Measurements from ENCODE around the gene EFNB2. TPM values are rescaled to one million over a fixed set of nuclear protein-coding genes. Genes with fewer than 3 reads are reported as not detected.
A peak's percentile ranks its signal among the peaks of the same experiment; 100 is the strongest.

Gene EFNB2
- total RNA-seq, 2 donors from 2014 or later: 9.5 to 14.8 TPM

- DNase-seq (no peak), ATAC-seq (no peak)
- intact Hi-C loops (cut with DNase I): loop anchor here (5.0 to 10.0 kb wide), 4 partner anchors 385 to 1957 kb away; no protein-coding TSS in a partner anchor
These were observed 5.9 kb downstream of the EFNB2 start for GRCh38 chr13:106529415-106530170.

DNA sequence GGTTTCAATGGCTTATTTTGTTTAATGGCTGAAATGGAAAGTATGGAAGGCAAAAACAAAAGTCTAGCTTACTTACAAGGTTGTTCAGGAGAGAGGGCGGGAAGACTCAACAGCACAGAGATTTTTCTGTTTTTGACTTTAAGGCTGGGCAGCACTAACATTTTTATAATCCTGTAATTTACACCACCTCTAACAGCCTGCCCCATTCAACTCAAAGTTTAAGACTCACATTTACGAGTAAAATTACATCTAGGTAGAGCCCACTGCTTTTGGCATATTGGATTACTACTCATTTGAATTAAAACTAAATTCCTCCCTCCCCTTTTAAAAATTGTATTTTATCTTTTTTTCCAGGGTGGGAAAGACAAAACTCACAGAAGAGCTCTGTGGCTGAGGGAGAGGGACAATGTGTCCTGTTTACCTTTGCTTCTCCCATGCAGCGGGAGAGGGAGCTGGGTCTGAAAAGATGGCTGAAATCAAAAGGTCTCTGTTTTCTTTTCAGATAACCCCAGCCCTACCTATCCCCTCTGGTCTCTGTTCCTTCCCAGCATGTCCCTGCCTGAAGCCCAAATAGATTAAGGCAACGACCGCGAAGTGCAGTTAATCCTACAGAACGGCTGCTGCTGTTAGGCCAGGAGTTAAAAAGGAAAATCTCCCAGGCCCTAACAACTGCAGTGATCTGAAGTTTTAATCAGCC is 6.6 kb downstream of the EFNB2 start:
- ATAC-seq: no peak
- intact Hi-C loops (cut with DNase I): no loop called here

GRCh38 chr13:106527826-106528225 is 7.6 kb downstream of the EFNB2 start:
- no peak for DNase-seq
- intact Hi-C loops (cut with DNase I): no loop called here
- no peak for ATAC-seq

More for the DNA sequence above, 6.6 kb downstream of the EFNB2 start:
- no peak for DNase-seq

- intact Hi-C loops (cut with DNase I): no loop called here
- DNase-seq (no peak), ATAC-seq (no peak)
These were observed 8.0 kb downstream of the EFNB2 start for GRCh38 chr13:106527445-106527801.

DNA sequence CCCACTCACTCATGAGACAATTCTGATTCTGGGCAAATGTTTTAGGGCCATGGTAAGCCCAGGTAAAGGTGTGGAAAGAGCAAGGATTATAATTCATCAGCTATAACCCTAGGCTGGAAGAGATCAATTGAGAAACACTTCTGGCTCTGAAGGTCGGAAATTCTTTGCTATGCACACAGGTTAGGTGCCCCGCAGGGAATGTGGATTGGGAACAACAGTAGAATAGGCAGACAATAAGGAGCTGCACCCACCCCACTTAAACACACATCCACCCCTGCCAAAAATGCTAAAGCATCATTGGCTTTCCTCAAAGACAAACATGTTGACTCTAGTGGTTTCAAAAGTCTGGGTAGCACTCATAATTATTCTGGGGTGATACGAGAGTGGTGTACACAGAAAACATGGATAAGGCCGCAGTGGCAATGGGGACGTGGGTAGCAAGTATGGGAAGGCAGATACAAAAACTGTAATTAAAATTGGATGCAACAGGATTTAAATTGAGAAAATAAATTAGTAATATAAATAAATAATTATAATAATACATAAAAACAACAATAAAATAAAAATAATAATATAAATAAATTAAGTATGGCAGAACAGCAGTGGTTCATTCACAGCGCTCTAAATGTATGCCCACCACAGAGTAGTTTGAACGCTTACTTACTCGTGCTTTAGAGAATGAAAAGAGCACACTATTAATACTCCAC is 8.6 kb downstream of the EFNB2 start:
- intact Hi-C loops (cut with DNase I): no loop called here

GRCh38 chr13:106525865-106526264 is 9.6 kb downstream of the EFNB2 start:
- intact Hi-C loops (cut with DNase I): no loop called here
- ATAC-seq: no peak
- DNase-seq: no peak

More for the DNA sequence above, 8.6 kb downstream of the EFNB2 start:
- DNase-seq (no peak), ATAC-seq (no peak)

DNA sequence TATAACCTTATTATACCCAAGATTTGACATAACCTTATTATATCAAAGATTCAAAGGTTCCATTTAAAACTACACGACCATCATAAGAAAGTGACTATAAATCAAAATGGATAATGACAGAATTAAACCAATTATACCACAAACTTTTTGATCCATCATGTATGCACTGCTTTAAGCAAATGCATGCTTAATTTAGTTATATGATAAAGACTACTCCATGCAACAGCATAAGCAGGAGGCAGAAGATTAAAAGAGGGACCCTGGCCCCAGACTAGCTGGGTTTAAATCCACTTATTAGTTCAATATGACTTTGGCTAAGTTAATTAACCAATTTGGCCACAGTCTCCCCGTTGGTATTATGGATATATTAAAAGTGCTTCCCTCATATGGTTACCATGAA is 11.4 kb downstream of the EFNB2 start:
- ATAC-seq (no peak), DNase-seq (no peak)
- intact Hi-C loops (cut with DNase I): no loop called here

DNA sequence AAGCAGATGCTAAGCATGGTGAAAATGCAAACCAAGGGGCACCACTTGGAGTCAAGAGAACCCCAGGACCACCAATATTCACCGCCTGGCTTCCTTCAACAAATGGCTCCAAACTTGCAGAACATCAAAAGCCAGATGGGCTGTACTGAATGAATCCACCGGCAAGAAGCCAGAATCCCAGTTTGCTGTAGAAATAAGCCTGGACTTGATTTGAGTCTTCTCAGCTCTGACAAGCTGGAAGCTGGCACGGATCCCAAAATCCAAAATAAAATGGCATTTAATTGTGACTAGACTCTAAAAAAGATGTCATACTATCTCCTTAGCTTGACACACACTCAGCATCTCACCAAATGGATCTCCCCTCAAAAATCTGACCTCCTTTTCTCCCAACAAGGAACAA is 11.9 kb downstream of the EFNB2 start:
- DNase-seq (no peak), ATAC-seq (no peak)
- intact Hi-C loops (cut with DNase I): no loop called here

DNA sequence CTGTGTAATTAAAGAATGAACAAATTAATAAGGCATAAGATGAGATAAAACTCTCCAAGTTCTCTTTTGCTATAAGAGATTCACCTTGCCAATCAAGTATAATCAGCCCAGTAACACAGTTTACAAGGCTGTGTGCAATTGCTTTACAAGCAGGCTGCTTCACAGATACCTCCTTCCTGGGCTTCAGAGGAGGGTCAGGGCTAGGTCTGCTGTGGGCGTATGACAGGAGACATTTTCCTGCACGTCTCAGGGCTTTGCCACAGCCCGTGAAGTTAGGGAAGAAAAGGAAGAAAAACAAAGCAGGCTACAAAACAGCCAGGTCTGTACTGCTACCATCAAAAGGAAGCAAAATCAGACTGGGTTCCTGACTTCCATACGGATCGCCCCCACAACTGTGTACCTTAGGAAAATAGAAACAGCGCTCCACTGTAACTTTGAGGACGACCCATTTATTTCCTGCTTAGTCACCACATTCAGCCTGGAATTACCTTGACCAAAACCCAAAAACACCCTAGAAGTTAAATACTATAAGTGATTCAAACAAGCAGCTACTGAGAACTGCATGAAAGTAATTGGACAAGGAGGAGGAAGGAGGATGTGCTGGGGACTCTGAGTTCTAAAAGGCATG is 12.4 kb downstream of the EFNB2 start:
- DNase-seq: no peak
- peak in 1 of 2 donors; percentile 23 for ATAC-seq
- intact Hi-C loops (cut with DNase I): no loop called here

DNA sequence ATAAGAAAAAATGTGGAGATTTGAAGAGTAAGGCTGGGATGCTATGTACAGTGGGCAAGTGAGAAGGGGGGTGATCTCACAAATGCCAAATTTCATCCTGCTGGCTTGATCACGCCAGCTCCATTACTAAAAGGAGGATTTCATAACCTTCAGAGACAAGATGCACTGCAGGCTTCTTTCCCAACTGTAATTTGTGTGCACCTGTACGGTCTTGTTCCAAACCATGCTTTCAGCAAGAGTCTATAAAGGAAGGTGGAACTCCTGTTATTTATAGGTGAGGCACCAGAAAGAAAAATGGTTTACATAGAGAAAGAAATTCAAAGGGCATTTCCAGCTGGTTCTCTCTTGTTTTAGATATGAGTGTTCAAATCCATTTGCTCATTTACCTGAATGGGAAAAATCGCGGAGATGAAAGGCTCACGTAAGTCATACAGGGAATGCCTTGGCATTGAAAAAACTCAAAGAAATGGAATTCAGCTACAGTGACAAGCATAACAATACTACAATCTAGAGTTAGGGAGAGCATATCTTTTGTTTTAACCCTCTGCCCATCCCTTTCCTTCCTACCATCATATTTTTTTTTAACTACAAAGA is 13.3 kb downstream of the EFNB2 start:
- intact Hi-C loops (cut with DNase I): no loop called here
- no peak for DNase-seq
- ATAC-seq: peak in 1 of 2 donors; percentile 15

- intact Hi-C loops (cut with DNase I): no loop called here
- ATAC-seq: no peak
- no peak for DNase-seq
These were observed 14.2 kb downstream of the EFNB2 start for GRCh38 chr13:106521095-106521799.

DNA sequence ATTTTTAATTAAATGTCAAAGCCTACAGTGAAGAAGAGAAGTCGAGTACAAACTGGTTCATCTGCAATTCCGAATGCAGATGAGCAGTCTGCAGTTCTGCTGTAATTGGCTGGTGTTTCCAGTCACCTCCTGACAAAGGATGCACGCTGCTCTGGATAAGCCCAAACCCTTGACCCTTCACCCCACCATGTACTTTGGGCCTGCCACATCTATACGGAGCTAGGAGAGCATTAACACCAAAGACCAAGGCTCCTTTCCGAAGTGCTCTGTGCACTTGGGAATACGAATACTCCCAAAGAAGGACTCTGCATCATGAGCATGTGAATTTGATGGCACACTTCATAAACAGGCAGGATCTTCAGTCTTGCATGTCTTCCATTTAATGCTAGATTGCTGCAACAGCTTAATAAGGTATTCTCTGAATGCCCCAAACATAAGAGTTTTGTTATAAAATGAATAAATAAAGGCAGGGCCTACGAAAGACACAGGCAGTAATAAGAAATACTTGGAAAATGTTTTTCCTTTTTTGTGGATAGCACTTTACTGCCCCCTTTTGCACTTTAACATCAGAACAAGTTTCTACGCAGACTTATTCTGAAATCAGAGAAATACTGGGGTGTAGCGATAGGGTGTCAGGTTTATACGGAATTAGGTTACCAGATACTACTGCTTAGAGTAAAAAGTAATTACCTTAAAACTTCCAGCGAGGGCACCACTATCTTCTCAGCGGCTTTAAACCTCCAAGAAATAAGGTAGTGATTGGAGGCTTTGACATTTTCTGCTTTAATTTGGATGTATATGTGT is 15.0 kb downstream of the EFNB2 start:
- DNase-seq (no peak), ATAC-seq (no peak)
- intact Hi-C loops (cut with DNase I): no loop called here

- DNase-seq (no peak), ATAC-seq (no peak)
- intact Hi-C loops (cut with DNase I): no loop called here
These were observed 16.9 kb downstream of the EFNB2 start for GRCh38 chr13:106518512-106518911.

DNA sequence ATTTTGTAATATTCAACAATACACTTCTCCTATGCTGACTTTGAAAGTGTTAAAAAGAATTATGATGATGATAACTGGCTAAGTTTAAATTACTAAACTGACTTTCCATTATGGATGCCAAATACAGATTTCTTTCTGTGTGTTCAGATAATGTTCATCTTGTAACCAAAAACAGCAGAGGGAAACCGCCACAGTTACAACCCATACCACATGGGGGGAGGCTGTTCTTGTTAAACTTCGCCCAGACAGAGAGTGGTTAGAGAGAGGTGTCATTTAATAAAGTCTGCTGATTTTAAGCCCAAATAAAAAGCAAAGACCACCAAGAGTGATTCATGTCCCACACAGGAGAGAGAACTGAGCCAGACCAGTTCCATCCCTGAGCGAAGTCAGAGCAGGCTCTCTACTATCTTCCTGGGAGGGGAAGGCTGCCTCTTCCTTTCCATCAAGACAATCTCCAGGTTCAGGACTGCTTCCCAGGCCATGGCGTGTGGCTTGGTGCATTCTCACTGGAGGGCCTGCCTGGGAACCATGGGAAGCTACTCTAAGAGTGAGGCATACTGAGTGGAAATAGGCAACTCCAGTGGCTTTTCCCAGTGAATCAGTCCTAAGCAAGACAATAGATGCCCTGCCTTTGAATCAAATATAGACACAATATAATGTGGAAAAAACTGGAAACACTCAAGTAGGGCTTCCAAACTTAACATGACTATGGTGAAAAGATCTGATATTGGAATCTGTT is 18.2 kb downstream of the EFNB2 start:
- ATAC-seq: no peak
- intact Hi-C loops (cut with DNase I): no loop called here

DNA sequence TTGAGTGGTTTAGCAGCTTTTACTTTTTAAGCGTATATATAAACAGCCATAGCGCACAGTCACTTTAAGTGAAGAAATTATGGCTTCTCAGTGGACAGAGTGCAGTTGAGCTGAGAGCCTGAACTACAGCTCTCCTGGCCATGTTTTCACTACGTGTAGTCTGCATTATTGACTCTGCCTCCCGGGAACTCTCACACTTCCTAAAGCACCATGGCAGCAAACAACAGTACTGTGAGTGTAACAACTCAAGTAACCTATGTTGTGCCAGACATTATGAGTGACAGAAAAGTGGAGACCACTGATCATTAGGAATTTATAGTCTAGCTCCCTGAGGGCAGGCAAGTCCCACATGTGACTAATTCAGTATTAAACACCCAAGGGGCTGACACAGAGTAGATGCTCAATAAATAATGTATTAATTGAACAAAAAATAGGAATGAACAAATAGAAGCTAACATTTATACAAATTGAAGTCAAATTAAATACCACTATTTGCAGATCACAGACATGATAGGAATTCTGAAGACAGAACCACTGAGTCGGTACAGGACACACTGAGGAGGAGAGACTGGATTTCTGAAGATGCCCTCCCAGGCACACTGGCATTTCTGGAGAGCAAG is 19.7 kb downstream of the EFNB2 start:
- DNase-seq: no peak
- intact Hi-C loops (cut with DNase I): no loop called here

More for the DNA sequence above, 18.2 kb downstream of the EFNB2 start:
- no peak for DNase-seq

DNA sequence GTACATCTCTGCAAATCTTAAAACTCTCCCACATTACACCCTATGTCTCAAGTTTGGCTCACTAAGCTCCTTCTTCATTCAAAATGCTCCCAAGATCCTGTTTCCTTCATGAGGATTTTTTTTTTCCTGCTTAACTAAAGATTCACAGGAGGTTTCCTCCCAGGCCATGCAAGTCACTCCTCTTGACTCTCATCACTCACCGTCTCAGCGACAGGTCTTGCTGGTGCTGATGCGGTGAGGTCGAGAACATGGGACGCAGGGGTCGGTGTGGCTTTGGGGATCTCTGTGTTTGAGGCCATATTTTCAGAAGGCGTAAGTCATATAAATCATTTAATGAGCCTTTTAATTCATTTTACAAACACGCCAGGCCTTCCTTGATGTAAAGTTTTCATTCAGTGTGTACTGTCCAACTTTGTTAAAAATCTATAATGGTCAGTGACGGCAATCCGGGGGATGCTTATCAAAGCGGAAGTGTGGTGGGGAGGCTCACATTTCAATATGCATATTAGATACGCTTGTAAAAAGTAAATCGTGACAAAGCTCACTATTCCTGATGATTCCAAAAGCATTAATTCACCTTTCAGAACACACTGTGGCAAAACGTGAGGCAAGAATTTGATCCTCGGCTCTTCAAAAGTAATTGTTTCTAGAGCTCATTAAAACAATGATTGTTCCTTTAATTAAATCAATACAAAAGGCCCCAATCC is 20.4 kb downstream of the EFNB2 start:
- intact Hi-C loops (cut with DNase I): no loop called here
- DNase-seq (no peak), ATAC-seq (no peak)

More for the DNA sequence above, 19.7 kb downstream of the EFNB2 start:
- no peak for ATAC-seq

Measured in left cardiac atrium (tissue), 4 donors.